ENCODE results near the gene ETV6.
A peak's percentile ranks its signal among the peaks of the same experiment; 100 is the strongest.

The ETV6 gene

DNA sequence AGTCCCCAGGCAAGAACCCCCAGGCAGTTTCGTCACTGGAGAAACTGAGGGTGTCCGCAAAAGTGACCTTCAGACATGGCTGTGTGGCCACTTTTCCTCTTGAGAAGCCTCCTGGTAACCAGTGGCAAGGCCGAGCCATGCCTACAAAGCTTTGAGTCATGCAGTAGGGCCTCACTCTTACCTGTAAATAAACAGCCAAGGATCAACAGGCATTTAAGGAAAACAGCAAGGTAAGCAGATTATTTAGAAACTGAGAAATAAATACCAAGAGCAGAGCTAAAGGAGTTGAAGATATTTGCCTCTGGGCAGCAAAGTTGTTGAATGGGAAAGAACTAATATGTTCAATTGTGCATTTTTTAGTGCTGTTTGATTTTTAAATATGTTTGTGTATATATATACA lies 280.2 kb downstream of the ETV6 start:
- TF ChIP-seq, protein P1, sequence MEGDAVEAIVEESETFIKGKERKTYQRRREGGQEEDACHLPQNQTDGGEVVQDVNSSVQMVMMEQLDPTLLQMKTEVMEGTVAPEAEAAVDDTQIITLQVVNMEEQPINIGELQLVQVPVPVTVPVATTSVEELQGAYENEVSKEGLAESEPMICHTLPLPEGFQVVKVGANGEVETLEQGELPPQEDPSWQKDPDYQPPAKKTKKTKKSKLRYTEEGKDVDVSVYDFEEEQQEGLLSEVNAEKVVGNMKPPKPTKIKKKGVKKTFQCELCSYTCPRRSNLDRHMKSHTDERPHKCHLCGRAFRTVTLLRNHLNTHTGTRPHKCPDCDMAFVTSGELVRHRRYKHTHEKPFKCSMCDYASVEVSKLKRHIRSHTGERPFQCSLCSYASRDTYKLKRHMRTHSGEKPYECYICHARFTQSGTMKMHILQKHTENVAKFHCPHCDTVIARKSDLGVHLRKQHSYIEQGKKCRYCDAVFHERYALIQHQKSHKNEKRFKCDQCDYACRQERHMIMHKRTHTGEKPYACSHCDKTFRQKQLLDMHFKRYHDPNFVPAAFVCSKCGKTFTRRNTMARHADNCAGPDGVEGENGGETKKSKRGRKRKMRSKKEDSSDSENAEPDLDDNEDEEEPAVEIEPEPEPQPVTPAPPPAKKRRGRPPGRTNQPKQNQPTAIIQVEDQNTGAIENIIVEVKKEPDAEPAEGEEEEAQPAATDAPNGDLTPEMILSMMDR (IDR thresholded peaks at IDR 0.05; ENCODE audit: extremely low read depth, missing control alignments): no peak
- DNase-seq (ENCODE audit: low spot score): no peak

DNA sequence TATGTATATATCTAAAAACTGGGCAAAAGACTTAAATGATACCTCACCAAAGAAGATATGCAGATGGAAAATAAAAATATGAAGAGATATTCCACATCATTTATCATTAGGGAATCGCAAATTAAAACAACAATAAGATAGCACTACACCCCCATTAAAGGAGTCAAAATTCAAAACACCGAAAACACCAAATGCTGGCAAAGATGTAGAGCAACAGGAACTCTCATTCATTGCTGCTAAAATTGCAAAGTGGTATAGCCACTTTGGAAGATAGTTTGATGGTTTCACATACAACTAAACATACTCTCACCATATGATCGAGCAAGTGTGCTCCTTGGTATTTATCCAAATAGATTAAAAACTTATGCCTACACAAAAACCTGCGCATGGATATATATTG lies 289.7 kb downstream of the ETV6 start:
- no peak for DNase-seq (ENCODE audit: low spot score)

DNA sequence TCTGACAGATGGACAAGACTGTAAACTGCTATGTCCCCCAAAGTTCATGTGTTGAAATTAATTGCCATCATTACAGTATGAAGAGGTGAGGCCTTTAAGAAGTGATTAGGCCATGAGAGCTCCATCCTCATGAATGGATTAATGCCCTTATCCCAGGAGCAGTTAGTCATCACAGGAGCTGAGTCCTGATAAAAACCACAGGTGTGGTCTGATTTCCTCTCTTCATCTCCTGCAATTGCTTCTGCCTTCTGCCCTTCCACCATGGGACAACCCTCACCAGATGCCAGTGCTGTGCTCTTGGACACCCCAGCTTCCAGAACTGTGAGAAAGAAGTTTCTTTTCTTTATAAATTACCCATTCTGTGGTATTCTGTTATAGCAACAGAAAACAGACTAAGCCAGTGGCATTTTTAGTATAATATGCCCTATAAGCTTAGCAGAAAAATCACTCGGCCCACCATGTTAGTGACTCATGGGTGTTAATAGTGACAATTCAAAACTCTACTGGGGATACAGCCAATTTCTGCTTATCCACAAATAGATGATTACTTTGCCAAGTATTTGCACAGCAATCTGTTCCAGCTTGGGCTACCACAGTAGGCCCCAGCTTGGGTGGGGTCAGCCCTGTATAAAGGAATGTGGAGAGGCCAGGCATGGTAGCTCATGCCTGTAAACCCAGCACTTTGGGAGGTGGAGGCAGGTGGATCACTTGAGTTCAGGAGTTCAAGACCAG lies 292.3 kb downstream of the ETV6 start:
- TF ChIP-seq, protein P1 (IDR thresholded peaks at IDR 0.05; ENCODE audit: extremely low read depth, missing control alignments): no peak
- DNase-seq (ENCODE audit: low spot score): no peak

More for the DNA sequence above, 289.7 kb downstream of the ETV6 start:
- TF ChIP-seq, protein P1 (IDR thresholded peaks at IDR 0.05; ENCODE audit: extremely low read depth, missing control alignments): no peak

DNA sequence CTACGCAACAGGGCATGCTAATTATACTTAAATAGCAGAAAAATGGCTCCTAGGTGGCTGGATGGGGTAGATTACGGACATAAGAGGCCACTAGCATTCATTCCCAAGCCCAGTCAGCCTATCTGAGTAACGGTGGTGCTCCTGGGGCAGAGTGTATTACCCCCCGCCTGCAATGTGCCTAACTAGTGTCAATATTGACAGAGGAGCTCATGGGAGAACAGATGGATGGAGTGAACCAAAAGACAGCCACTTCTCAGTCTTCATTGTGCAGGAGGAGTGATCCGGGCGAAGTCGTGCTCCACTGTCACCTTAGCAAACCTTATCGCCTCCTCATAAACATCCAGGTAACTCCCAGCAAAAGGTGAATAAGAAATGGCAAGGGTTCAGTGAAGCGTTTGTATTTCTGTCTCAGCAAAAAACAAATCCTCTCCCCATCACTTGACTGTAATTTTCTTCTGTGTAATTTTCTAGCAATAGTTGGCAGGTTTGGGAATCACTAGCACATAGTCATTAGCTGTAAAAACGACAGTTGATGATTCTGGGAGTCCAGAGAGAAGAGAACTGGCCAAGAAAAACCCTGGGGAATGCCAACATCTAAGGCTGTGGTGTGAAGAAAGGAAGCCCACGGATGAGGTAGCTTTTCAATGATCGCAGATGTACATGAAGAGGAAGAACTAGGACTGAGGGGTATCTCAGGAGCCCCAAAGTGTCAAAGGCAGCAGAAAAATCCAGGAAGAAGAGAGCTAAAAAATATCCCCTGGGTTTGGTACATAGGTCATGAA lies 294.6 kb downstream of the ETV6 start:
- DNase-seq (ENCODE audit: low spot score): peak; percentile 21
- TF ChIP-seq, protein P1 (IDR thresholded peaks at IDR 0.05; ENCODE audit: extremely low read depth, missing control alignments): no peak
